ENCODE results near the gene SPOUT1.
A peak's percentile ranks its signal among the peaks of the same experiment; 100 is the strongest.
"Not testable (repeated sequence)": the region's sequence is repeated elsewhere in the genome, so short reads cannot be mapped to it uniquely, and the experiment has no call there.

SPOUT1 gene

GRCh38 chr9:128809831-128810230, 19.8 kb downstream of the SPOUT1 start:
- DNase-seq (ENCODE audit: low spot score) = no peak

DNA sequence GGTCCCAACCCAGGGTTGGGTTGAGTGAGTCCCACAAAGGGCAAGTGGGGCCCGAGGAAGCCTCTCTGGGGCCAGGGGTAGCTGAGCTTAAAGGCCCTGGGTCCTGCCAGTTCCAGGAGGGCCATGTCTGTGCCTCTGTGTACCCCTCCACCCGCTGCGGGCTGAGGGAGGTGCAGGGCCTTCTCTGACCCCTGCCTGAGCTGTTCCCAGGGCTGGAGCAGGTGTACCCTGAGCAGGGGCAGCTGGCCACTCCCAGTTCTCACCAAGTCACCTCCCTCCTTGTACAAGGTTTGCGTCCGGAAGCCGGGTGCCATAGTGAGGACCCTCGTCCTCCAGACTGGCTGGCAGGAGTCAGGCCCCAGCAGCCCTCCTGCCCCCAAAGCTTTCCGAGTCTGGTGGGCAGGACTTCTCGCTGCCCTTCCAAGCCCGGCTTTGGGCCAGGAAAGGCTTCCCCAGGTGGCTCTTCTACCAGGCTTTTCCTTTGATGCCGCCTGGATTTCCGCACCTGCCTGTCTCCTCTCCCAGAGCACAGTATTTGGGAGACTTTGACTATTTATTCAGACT, 20.5 kb downstream of the SPOUT1 start:
- DNase-seq (ENCODE audit: low spot score) = no peak

DNA sequence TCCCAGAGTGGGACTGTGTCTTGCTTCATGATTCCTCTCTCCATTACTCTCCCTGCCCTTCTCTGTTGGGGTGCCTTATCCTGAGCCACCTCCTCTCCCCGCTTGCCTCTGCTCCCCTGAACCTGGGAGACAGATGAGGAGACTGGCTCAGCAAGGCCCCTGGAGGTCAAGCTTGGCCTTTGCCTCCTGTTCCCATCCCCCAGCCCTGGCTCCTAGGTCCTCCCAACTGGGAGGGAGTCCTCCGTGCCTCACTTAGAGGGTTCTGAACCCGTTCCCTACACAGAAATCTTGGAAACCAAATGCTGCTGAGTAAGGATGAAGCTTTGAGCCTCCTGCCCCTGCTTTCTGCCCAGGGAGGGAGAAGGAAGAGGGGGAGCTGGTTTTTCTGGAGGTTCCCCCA, 21.1 kb downstream of the SPOUT1 start:
- no peak for DNase-seq (ENCODE audit: low spot score)

DNA sequence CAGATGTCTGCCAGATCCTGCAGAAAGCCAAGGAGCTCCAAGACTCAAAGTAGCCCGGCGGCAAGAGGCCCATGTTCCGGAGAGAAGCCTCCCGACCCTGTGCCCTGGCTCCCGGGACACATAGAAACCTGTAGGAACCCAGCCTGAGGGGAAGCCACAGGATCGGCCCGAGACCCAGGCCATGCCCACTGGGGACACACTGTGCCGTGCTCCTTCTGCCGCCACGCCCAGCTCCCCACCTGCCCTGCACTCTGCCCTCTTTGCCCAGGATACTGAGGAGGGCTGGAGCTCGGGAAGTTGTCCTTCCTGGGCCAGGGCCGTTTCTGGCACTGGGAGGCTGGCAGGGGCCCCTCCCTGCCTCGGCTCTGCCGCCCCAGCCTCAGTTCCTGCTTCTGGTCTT, 21.8 kb downstream of the SPOUT1 start:
- no peak for DNase-seq (ENCODE audit: low spot score)

- no peak for DNase-seq (ENCODE audit: low spot score)
Measured at GRCh38 chr9:128805661-128806060, 23.9 kb downstream of the SPOUT1 start.

- no peak for DNase-seq (ENCODE audit: low spot score)
Measured at GRCh38 chr9:128802482-128802881, 27.1 kb downstream of the SPOUT1 start.

DNA sequence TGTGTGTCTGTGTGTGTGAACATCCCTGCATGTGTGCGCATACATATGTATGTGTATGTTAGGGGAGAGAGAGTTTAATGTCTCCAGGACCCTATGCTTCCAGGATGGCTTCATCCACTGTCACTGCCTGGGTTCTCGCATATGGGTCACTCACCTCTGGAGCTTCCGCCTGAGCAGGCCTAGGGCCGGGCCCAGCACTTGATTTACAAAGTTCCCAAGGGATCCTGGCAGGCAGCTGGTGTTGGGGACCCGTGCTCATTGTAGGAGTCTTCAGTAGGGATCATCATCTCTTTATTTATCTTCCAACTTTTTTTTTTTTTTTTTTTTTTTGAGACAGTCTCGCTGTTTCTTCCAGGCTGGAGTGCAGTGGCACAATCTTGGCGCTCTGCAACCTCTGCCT, 29.5 kb downstream of the SPOUT1 start:
- no peak for DNase-seq (ENCODE audit: low spot score)

DNA sequence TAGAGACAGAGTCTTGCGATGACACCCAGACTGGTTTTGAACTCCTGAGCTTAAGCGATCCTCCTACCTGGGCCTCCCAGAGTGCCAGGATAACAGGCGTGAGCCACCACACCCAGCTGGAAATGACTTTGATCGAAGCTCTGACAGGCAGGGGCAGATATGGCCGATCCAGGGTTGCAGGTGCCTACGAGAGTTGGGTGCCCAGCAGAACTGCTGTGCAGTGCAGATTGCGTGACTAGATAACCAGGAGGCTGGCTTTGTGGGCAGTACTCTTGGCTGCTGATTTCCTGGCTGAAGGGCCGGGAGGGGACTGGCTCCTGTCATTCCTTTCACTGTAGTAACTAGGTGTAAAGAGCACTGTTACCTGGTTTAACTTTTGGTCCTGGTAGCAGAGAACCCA, 30.7 kb downstream of the SPOUT1 start:
- no peak for DNase-seq (ENCODE audit: low spot score)

- not testable (repeated sequence) for DNase-seq (ENCODE audit: low spot score)
Measured at GRCh38 chr9:128794961-128795360, 34.6 kb downstream of the SPOUT1 start.

DNA sequence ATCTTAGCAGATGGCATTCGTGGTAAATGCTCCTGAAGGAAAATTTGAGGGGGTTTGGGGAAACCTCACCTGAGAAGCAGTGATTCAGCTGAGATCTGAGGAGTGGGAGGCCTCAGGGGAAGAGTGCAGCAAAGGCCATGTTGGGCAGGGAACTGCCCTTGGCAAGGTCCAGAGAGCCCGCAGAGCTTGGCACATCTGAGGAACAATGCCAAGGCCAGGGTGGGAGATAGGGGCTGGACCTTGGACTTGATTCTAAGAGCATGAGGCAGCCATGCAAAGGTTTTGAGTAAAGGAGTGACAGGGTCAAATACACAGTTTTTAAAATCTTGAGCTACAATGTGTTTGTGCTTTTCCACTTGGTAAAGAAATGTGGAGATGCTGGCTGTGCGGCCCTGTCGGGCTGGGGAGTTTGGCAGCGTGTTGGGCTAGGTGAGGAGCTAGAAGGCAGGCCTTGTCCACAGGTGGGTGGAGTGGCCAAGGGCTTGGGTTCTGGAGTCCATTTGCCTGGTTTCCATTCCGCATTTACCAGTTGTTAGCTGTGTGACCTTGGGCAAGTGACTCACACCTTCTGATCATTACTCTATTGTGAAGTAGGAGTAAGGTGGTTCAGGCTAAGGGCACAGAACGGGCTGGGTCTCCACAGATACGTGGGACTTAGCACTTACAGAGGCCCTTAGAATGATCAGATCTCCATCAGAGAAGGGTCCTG, 36.5 kb downstream of the SPOUT1 start:
- no peak for DNase-seq (ENCODE audit: low spot score)

GRCh38 chr9:128792134-128792533, 37.5 kb downstream of the SPOUT1 start:
- no peak for DNase-seq (ENCODE audit: low spot score)

GRCh38 chr9:128790536-128790935, 39.1 kb downstream of the SPOUT1 start:
- DNase-seq (ENCODE audit: low spot score) = no peak

DNA sequence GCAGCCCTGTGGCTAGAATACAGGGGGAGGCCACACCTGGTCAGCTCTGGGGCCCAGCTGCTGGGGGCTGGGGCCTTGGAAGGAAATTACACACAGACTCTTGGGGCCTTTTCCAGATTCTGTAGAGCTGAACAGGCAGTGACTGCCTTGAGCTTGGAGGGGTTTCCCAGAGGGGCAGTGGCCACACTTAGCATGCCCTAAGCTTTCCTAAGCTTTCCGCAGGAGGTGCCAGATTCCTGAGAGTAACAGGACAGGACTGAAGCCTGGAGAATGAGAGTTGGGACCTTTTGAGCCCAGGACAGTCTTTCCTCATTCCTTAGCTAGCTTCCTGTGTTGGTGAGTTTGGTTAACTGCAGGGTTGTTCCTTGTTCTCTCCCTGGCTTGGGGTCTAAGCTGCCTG, 41.1 kb downstream of the SPOUT1 start:
- no peak for DNase-seq (ENCODE audit: low spot score)

GRCh38 chr9:128787659-128788058, 41.9 kb downstream of the SPOUT1 start:
- DNase-seq (ENCODE audit: low spot score) = peak; percentile 16

GRCh38 chr9:128786681-128787601, 42.7 kb downstream of the SPOUT1 start, which contains the start of gene TBC1D13:
Gene TBC1D13, plus strand, starts transcription at chr9:128787253. Its CDS starts 101 bp downstream, at chr9:128787354.
- DNase-seq (ENCODE audit: low spot score) = peak; percentile 86

DNA sequence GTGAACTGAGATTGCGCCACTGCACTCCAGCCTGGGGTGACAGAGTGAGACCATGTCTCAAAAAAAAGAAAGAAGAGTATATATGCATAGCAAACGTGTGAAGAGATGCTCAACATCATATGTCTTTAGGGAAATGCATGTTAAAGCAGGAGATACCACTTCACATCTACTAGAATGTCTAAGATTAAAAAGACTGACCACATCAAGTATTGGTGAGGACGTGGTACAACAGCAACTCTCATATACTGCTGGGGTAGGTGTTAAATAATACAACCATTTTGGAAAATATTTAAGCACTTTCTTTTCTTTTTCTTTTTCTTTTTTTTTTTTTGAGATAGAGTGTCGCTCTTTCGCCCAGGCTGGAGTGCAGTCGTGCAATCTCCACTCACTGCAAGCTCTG, 44.2 kb downstream of the SPOUT1 start:
- no peak for DNase-seq (ENCODE audit: low spot score)

- DNase-seq (ENCODE audit: low spot score) = no peak
Measured at GRCh38 chr9:128782669-128783068, 46.9 kb downstream of the SPOUT1 start.

GRCh38 chr9:128781187-128782070, 48.2 kb downstream of the SPOUT1 start:
- no peak for DNase-seq (ENCODE audit: low spot score)

GRCh38 chr9:128780093-128780492, 49.5 kb downstream of the SPOUT1 start:
- DNase-seq (ENCODE audit: low spot score) = not testable (repeated sequence)

- no peak for DNase-seq (ENCODE audit: low spot score)
Measured at GRCh38 chr9:128774804-128775203, 54.8 kb downstream of the SPOUT1 start.

GRCh38 chr9:128773049-128773448, 56.5 kb downstream of the SPOUT1 start:
- DNase-seq (ENCODE audit: low spot score) = no peak

All from cerebellar cortex (tissue), 1 donor.